HG03095 (cell line): ENCODE results near the gene CRY1.
"Not testable (repeated sequence)": the region's sequence is repeated elsewhere in the genome, so short reads cannot be mapped to it uniquely, and the experiment has no call there.

Experiments
- ATAC-seq: cut with Tn5 transposase; IDR thresholded peaks from one replicate; pipeline ENCODE4 v1.9.1; 2021; ENCODE audit warnings: moderate library complexity; ENCODE audit not compliant: unreplicated experiment

The CRY1 gene

DNA sequence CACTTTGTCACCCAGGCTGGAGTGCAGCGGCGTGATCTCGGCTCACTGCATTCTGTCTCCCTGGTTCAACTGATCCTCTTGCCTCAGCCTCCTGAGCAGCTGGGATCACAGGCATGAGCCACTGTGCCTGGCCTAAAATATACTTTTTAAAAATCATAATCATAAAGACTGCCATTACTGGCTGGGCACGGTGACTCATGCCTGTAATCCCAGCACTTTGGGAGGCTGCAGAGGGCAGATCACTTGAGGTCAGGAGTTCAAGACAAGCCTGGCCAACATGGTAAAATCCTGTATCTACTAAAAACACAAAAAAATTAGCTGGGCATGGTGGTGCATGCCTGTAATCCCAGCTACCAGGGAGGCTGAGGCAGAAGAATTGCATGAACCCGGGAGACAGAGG is 20.1 kb downstream of the CRY1 start:
- not testable (repeated sequence) for ATAC-seq

DNA sequence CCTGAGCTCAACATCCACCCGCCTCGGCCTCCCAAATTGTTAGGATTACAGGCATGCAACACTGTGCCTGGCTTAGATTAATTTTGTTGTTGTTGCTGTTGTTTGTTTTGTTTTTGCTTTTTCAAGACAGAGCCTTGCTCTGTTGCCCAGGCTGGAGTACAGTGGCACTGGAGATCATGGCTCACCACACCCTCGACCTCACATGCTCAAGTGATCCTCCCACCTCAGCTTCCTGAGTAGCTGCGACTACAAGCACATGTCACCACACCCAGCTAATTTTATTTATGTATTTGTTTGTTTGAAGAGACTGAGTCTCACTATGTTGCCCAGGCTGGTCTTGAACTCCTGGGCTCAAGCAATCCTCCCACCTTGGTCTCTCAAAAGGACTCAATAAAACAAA is 26.7 kb downstream of the CRY1 start:
- ATAC-seq: no peak

DNA sequence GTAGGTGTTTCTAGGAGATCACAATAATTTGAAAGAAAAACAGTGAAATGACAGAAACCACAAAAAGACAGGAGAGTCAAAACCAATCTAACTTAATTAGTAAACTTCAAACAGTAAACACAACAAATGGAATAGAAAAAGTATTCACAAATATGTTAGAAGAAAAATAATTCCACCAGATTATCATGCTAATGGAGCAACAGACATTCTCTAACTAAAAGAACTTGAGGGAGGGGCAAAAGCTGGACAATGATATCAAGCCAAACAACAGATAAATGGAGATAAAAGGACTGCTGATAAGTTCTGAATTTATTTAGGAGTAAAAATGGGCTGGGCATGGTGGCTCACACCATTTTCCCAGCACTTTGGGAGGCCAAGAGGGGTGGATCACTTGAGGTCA is 28.7 kb downstream of the CRY1 start:
- no peak for ATAC-seq

DNA sequence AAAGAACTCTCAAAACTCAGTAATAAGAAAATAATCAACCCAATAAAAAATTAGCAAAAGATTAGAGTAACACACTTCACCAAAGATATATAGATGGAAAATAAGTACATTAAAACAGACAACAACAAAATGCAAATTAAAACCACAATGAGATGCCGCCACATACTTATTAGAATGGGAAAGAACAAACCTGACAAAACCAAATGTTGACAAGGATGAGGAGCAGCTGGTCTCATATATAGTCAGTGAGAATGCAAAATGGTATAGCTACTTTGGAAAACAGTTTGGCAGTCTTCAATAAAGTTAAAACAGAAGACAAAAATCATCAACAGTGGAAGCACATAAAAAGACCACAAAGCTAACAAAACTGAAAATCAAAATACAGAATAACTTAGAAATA is 29.1 kb downstream of the CRY1 start:
- no peak for ATAC-seq

DNA sequence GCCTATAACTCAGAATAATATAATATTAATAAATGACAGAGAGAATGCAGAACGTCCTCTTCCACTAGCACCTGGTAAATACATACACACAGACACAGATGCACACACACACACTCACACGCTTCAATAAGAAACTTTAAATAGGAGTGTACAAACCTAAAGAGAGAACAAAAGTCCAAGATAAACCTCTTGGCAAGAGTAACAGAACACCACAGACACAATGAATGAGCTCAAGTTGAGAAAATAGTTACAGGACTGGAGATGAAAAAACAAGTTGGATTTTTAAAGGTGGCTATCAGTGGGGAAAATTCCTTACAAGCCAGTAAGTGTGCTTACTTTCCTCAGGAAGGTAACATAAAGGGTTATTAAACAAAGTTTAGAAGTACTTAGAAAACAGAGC is 35.2 kb downstream of the CRY1 start:
- no peak for ATAC-seq

DNA sequence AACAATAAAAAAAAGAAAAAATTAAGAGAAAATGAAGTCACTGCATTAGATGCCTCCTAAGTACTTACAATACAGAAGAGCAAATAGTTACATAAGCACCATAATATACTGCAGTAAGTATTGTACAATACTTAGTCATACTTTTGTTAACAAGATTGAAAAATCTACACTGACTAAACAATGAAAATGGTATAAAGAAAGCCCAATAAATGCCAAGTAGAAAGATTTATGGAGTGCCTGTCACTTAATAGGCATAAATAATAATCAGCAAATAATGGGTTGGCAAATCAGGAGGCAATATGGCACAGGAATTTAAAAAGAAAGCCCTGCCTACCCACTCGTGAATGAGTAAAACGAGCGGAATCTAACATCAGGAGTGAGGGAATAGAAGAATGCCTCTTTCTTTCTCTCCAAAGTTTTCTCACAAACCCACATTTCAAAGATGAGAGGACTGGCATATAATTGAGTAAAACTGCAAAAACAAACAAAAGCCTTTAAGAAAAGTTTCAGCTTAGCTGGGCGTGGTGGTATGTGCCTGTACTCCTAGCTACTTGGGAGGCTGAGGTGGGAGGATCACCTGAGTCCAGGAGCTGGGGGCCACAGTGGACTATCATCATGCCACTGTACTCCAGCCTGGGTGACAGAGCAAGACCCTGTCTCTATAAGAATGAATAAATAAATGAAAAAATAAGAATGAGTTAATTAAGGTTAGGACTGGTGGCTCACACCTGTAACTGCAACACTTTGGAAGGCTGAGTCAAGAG is 36.1 kb downstream of the CRY1 start:
- ATAC-seq: no peak

DNA sequence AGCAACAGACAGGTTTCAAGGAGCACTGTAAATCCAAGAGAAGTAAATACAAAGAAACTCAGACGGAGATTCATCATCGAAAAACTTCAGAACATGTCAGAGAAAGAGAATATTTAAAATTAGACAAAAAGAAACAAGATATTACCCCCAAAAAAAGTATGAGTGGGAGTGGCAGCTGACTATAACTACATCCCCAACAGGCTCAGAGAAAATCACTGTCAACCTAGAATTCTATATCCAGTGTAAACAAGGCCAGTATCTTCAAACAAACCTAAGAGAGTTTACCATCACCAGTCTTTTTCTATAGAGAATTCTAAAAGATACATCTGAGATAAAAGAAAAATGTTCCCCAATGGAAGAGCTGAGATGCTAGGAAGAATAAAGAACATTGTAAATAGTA is 39.6 kb downstream of the CRY1 start:
- ATAC-seq: no peak

DNA sequence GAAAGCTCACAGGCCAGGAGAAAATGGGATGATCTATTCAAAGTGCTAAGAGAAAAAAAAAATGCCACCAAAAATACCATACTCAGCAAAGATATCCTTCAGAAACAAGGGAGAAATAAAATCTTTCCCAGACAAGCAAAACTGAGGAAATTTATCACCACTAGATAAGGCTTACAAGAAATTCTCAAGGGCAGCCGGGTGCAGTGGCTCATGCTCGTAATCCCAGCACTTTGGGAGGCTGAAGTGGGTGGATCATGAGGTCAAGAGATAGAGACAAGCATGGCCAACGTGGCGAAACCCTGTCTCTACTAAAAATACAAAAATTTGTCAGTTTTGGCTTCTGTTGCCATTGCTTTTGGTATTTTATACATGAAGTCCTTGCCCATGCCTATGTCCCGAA is 48.2 kb downstream of the CRY1 start:
- no peak for ATAC-seq

DNA sequence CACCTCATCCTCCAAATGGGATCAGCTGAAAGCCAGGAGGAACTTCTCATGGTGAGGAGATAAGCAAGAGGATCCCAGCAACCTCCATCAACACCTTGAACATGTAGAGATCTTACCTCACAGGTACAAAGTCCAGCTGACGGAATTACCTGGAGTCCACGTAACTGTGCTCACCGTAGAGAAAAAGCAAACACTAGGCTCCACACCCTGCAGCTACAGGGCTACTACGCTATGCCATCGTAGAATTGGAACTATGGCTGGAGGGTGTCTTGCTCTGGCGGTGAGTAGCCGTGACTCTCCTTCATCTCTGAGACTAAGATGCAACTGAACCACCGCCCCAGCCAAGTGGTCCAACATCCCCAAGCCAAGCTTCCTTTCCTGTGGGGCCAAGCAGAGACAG is 50.5 kb downstream of the CRY1 start:
- no peak for ATAC-seq

DNA sequence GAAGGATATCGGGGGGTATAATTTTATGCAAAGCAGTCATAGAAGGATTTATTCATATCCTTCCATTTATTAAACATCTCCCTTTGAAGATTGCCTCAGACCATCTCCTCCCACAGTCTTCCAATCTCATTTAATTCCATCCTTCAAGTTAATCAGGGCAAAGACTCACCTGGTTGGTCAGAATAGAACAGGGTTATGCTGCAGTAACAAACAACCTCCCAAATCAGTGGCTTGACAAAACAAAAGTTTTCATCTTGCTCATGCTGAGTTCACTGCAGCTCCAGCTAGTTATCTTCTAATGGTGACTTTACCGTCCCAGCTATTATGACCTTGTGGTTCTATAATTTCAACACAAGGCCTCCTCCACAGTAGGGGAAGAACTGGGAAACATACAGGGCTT is 57.6 kb downstream of the CRY1 start:
- ATAC-seq: no peak

DNA sequence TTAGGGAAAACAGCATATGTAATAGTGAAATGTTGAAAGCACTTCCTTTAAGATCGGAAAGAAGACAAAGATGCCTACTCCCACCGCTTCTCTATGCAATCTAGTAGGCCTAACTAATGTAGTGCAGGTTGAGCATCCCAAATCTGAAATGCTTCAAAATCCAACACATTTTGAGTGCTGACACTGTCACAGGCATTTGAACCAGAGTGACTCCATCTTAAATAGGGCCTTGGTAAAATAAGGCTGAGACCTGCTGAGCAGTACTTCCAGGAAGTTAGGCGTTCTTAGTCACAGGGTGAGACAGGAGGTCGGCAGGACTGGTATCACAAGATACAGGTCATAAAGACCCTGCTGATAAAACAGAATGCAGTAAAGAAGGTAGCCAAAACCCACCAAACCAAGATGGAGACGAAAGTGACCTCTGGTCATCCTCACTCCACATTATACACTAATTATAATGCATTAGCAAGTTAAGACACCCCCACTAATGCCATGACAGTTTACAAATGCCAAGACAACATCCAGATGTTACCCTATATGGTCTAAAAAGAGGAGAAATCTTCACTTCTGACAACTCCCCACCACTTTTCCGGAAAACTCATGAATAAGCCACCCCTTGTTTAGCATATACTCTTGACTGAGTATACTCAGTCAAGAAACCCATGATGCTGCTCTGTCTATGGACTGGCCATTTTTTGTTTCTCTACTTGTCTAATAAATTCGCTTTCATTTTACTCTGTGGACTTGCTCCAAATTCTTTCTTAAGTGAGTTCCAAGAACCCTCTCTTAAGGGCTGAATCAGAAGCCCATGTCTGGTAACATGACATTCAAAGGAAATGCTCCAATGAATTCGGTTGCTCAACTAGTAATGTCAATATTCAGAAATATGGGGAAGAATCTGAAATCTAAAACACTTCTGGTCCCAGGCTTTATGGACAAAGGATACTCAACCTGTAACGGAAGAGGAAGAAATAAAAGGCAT is 59.3 kb downstream of the CRY1 start:
- ATAC-seq: no peak

DNA sequence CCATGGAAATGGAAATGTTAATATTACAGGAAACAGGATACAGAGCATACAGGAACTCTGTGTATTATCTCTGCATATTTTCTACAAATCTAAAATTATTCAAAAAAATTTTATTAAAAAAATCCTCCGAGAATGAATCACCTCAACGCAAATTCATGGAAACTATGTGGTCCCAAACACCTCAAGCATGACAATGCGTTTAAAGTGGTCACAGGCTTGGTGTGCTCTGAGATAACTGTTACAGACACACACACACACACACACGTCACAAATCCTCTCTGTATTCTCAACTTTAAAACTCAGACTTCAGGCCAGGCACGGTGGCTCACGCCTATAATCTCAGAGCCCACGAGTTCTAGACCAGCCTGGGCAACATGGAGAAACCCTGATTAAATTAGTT is 61.1 kb downstream of the CRY1 start:
- ATAC-seq: no peak

DNA sequence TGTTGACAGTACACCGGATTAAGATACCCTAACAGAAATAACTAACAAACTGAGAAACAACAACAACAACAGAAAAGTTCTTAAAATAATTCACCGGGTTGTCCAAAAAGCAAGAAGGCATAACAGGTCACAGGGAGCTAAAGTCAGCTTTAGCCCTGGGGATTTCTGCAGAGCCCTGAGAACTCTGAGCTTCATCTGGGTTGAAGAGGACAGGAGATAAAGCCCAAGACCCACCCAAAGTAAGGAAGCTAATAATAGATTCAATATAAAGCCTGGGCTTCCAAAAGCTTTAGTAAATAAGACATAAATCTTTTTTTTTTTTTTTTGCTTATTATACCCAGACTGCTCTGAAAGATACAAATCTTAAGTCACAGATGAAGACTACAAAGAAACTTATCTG is 62.3 kb downstream of the CRY1 start:
- no peak for ATAC-seq

DNA sequence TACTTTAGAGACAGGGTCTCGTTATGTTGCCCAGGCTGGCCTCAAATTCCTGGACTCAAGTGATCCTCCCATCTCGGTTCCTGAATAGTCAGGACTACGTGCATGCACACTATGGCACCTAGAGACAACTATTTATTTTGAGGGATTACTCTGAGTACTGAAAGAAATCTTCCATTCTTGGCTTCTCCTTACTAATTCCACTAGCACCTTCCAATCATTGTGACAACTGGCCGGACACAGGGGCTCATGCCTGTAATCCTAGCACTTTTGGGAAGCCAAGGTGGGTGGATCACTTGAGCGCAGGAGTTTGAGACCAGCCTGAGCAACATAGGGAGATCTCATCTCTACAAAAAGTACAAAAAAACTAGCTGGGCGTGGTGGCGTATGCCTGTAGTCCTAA is 64.3 kb downstream of the CRY1 start:
- no peak for ATAC-seq

DNA sequence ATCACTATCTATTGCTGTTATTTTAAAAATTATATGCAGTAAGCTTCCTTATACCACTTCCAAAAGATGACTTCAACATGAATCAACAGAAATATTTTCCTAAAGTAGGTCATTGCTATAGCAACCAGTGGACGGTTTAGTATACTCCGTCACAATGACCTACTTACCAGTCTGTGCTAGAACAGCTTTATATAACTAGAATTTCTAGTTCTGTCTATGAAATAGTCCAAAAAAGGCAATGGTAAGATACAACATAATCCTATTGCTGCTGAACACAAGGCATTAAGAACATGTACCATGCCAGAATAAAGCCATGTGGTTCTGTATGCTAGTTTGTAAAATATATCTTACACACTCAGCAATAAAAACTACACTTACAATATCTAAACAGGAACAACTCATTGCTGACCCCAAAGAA is 65.7 kb downstream of the CRY1 start:
- ATAC-seq: no peak

DNA sequence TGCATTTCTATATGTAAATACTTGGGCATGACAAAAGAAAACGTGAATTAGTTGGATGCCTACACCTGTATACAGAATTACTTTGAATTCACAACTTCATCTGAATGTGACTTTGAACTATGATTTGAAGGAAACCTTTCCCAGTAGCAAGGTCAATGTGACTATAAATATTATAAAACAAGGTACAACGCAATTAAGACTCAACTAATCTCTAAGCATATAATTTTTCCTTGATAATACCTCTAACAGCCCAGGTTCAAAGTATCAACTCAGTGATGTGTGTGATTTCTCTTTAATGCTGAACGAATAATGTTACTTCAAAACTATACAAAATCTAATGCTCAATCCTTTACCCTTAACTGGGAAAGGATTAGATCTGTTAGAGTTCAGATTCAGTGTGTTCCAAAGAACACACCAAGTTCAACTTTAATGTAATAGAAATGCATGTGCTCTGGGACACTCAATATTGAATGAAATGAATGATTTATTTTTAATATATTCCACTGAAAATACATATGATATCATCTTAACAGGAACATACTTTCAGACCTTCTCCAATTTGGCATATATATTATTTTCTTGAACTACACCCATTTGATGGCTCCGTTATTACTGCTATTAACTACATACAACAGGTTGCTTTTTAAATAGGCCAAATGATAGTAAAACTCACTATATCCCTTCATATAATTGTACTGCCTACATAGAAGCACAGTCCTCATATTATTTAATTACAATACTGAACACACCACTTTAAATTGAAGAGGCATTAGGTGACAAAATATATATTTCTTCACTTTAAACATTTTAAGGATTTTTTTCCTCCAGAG is 66.3 kb downstream of the CRY1 start:
- no peak for ATAC-seq

DNA sequence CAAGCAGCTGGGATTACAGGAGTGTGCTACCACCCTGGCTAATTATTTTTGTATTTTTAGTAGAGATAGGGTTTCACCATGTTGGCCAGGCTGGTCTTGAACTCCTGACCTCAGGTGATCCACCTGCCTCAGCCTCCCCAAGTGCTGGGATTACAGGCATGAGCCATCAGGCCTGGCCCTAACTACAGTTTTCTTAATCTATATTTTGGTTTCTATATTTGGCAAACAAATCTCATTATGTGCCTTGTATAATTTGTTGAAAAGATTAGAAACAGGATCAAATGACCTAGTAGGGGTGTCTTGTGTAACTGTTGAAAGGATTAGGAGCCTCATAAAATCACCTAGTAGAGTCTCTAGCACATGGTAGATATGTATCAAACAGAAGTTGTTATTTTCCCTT is 67.0 kb downstream of the CRY1 start:
- ATAC-seq: not testable (repeated sequence)

DNA sequence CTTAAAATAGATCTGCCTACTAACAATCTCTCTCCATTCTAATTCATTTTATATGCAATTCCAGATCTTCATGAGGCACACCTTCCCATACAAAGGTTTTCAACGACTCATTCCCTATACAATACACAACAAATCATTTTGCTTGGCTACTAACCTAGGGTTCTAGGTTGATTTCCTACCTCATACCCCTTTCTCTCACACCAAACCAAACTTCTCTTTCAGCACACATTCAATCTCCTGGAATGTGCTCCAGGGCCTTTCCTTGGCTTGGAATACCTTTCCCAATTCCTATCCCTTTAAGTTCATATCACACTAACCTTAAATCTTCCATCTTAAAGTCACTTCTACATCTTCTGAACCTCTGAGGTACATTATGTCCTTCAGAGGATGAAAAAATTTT is 67.7 kb downstream of the CRY1 start:
- no peak for ATAC-seq

DNA sequence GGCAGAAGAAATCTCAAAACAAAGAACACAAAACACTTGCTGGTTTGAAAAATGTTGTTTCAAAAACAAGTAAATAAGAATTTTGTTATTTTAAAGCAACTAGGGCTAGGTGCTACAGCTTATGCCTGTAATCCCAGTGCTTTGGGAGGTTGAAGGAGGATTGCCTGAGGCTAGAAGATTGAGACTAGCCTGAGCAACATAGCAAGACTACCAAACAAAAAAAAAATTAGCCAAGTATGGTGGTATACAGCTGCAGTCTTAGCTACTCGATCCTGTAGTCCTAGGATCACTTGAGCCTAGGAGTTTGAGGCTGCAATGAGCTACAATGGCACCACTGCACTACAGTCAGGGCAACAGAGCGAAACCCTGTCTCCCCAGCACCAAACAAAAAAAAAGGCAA is 73.8 kb downstream of the CRY1 start:
- ATAC-seq: no peak

DNA sequence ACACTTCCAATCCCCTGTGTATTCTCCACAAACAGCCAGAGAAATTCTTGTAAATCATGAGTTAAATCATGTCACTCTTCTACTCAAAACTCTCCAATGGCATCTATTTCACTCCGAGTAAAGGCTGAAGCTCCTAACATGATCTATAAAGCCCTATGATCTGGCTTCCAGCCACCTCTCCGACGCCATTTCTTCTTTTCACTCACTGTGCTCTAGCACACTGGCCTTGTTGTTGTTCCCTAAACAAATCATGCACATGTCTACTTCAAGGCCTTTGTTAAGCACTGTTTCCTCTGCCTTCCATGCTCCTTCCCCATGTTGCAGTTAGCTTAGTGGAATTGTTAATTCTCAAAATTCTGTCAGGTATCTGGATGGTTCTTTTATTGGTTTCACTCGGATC is 76.3 kb downstream of the CRY1 start:
- no peak for ATAC-seq

DNA sequence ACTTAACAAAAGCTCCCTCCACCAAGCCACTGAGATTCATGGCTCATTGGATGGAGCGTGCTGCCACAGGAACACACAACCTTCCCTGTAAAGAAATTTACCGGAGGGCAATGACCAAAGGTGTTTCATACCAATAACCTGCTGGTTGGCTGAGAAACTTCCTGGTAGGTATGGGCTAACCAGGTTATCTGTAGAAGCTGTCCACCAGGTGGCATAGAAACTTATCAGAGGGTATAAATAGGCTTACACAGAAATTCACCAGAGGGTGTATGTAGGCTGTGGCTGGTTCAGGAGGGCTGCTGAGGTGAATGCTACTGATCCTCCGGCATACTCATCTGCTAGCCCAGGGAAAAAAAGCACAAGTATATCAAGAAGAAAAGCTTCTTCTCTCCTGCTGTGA is 79.3 kb downstream of the CRY1 start:
- ATAC-seq: no peak
